GM12874 (cell line): Measurements from ENCODE around the gene ADD2.

Experiments
- TF ChIP-seq, protein P1 (sequence below): IDR thresholded peaks from 2 replicates; pipeline ENCODE4 v1.5.1; 2011; ENCODE audit warnings: low read depth, mild to moderate bottlenecking, control low read depth, low read length, moderate library complexity; ENCODE audit not compliant: insufficient read depth

The ADD2 gene

DNA sequence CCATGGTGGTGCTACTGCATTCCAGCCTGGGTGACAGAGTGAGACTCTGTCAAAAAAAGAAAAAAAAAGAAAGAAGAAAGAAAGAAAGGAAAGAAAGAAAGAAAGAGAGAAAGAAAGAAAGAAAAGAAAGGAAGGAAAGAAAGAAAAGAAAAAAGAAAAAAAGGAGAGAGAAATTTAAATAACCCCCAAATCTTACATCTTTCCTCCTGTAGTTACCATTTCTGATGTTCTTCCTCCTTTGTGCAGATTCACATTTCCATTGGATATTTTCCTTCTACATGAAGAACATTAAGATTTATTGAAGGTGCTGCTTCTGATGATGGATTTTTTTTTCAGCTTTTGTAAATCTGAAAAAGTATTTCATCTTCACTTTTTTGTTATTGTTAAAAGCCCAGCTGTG, 117.0 kb downstream of the ADD2 start:
- TF ChIP-seq, protein P1, sequence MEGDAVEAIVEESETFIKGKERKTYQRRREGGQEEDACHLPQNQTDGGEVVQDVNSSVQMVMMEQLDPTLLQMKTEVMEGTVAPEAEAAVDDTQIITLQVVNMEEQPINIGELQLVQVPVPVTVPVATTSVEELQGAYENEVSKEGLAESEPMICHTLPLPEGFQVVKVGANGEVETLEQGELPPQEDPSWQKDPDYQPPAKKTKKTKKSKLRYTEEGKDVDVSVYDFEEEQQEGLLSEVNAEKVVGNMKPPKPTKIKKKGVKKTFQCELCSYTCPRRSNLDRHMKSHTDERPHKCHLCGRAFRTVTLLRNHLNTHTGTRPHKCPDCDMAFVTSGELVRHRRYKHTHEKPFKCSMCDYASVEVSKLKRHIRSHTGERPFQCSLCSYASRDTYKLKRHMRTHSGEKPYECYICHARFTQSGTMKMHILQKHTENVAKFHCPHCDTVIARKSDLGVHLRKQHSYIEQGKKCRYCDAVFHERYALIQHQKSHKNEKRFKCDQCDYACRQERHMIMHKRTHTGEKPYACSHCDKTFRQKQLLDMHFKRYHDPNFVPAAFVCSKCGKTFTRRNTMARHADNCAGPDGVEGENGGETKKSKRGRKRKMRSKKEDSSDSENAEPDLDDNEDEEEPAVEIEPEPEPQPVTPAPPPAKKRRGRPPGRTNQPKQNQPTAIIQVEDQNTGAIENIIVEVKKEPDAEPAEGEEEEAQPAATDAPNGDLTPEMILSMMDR = no peak

DNA sequence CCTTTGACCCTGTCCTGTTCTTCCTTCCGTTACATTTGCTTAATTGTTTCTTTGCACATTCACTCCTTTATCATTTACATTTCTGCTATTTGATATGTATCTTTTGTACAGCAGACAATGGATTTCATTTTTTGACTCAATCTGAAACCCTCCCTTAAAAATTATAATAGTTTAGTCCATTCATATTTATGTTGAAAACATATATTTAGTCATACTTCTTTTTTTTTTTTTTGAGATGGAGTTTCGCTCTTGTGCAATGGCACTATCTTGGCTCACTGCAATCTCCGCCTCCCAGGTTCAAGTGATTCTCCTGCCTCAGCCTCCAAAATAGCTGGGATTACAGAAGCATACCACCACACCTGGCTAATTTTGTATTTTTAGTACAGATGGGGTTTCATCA, 119.0 kb downstream of the ADD2 start:
- TF ChIP-seq, protein P1 = no peak

DNA sequence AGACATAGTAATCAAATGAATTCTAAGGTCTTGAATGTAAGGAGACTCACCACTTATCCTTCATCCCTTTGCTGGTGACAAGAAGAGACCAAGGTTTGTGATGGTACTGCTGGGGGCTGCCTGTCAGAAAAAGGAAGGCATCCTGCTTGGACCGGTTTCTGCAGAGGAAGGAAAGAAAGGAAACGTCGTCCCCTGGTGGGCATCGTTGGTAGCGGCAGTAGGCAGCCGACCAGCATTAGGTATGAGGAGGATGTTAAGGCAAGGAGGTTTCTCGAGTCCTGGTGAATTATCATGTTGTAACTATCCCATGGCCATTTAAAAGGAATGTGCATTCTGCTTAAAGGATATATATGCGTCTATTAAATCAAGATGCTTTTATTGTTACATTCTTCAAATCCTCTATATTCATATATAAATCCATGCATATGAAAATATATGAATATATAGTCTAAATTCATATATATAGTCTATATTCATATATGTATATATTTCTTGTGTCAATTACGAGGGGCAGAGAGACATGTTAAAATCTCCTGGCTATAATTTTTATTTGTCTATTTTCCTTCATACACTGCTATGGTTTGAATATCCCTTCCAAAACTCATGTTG, 120.0 kb downstream of the ADD2 start:
- TF ChIP-seq, protein P1 = peak; percentile 99

DNA sequence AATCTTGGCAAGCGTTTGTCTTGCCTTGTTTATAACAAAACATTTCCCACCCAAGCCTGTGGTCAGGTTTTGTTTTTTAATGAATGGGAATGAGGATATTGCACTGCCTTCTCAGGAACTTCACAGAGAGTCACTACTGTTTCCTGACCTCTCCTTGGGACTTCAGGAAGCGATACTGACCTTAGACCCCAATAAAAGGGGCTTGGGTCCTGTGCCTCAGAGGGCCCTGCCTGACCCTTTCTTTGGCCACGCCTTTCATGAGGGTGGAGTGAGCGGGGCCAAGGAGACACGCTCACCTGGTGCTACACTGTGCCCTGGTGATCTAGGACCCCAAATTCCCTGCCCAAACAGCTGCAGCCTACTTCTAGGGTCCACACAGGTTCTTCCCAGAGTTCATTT, 121.6 kb downstream of the ADD2 start:
- TF ChIP-seq, protein P1 = no peak

DNA sequence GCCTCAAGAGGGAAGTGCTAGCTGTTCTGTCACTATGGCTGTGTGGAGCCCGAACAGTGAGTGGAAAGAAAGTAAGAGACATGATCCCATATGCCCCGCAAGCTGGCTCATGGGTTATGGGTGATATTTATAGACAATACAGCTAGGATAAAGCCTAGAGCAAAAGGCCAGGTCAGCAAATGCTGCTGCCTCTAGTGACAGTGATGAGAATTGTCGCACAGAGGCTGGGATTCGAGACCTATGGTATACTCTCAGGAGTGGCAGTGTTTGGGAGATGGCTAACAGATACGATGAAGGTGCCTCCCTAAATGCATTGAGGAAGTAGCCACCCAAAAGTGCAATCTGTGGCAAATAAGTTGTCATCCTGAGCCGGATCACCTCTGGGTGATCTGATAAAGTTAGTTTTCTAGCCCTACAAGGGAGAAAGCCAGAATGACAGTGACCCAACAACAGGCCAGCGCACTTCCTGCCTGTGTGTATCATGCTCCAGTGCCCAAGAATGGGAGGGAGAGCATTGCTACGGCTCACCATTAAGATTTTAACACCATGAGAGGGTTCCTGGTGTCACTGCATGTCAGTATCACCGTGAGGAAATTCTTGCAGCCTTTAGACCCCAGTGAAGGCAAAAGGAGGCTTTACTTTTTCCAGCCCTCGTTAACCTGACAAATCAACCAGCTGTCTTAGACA, 122.1 kb downstream of the ADD2 start:
- TF ChIP-seq, protein P1 = peak; percentile 22; the same call in 1 of the 2 replicates

DNA sequence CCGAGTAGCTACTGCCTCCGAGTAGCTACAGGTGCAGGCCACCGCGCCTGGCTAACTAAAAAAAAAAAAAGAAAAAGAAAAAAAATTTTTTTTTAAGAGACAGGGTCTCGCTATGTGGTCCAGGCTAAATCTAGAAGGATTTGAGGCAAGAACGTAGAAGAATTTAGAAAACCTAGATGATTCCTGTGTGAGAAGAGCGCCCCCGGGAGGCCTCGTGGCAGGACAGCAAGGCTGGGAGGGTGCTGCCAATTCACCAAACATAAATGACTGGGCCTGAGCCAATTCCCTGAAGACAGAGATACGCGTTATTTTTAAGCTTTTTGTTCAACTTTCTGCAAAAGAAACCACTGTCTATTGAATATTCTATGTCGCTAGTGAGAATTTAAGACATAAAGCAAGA, 124.3 kb downstream of the ADD2 start:
- TF ChIP-seq, protein P1 = peak; percentile 27; the same call in 1 of the 2 replicates

DNA sequence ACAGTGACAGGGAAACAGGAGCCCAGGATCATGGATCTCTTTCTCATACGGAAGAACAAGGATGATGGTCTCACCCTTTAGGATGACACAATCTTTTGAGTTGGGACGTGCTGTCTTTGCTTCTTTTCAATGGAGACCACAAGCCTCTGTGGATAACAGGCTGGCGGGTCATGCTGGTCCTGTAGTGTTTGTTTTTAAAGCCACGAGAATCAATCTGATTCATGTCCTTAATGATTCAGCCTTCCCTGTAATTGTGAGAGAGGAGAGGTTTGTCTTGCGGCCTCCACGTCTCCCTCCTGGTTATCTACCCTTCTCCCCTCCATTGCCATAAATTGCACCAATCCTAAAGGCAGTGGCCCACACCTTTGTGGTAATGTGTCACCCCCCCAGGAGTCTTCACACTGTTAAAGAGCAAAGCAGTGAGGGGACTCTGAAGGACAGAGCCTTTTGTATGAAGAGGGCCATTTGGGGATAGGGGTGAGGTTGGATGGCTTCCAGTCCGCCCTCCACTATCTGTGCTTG, 126.7 kb downstream of the ADD2 start:
- TF ChIP-seq, protein P1 = no peak
